GM20000 (cell line): Measurements from ENCODE around the gene PLA2G10.

Source experiments
- DNase-seq: peaks from one replicate; pipeline ENCODE4 v3.0.0; 2012; ENCODE audit warnings: low spot score
- CTCF ChIP-seq: IDR thresholded peaks from 2 replicates; pipeline ENCODE4 v1.5.1; 2012; ENCODE audit warnings: mild to moderate bottlenecking, control low read depth; ENCODE audit errors: extremely low read depth, missing control alignments

PLA2G10 gene

DNA sequence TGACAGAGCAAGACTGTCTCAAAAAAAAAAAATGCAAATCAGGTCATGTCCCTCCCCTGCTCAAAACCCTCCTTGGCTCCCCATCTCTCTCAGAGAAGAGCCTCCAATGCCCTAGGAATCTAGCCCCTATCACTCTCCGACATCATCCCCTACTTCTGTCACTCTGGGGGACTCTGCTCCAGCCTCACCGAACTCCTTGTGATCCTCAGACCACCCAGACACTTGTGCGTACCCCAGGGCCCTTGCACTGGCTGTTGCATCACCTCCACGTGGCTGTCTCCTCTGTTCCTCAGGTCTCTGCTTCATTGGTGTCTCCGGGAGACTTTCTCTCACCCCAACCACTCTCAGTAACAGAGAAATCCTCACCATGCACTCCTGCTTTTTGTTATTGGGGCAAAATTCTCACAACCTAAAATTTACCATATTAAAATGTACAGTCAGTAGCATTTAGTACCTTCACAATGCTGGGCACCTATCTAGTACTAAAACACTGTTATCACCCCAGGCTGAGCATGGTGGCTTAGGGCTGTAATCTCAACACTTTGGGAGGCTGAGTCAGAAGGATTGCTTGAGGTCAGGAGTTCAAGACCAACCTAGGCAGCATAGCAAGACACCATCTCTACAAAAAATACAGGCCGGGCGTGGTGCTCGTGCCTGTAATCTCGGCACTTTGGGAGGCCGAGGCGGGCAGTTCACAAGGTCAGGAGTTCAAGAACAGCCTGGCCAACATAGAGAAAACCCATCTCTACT lies 15.2 kb downstream of the PLA2G10 start:
- DNase-seq: no peak
- TF ChIP-seq CTCF: no peak

- DNase-seq: no peak
- TF ChIP-seq CTCF: no peak
These were observed 16.5 kb downstream of the PLA2G10 start for GRCh38 chr16:14677627-14678026.

DNA sequence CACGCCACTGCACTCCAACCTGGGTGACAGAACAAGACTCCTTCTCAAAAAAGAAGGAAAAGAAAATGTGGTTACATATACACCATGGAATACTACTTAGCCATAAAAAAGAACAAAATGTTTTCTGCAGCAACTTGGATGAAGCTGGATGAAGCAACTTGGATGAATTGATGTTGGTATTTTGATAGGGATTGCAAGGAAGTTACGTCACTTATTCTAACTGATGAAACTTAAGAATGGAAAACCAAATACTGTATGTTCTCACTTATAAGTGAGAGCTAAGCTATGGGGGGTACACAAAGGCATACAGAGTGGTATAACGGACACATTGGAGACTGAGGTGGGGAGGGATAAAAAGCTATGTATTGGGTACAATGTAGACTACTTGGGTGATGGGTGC lies 17.5 kb downstream of the PLA2G10 start:
- no peak for TF ChIP-seq CTCF
- DNase-seq: no peak

DNA sequence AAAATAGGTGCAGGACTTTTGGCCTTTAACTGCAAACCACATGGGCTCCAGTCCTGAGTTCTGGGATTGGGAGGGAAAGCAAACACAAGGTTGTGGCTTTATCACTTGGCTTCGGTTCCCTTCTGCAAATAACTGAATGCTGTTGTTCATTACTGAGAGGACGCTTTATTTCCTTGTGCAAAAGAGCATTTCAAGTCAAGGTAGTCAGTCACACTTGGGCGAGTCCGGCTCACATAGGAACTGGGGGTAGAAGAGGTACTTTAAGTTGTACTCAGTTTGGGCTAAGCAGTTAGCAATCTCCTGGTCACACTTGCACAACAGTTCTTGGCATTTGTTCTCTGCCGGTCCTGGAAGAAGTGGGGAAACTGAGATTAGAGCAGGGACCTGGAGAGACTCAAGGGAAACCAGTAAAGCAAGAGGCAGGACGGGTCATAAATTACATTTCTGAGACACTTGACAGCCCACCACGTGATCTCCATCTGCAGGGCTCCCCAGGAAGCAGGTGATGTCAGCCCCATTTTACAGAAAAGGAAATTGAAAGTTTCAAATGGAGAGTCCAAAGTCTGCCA lies 21.6 kb downstream of the PLA2G10 start:
- TF ChIP-seq CTCF: no peak
- DNase-seq: peak; percentile 75

DNA sequence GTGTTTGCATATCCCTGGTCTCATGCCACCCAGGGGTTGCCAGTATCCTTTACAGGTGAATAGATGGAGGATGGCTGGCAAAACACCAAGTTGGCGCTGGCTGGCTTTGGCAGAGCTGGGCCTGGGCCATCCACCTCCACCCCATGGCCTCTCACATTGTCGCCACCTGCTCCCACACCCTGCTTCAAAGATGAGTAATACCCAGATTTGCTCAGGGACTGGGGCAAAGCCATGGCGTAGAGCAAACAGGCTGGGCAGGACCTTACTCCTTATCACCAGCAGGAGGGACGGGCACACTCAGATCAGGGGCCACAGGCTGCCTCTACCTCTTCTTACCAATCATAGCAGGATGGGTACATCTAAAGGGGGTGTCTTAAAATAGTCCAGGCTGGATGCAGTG lies 24.3 kb downstream of the PLA2G10 start:
- no peak for TF ChIP-seq CTCF
- DNase-seq: no peak

- no peak for DNase-seq
- no peak for TF ChIP-seq CTCF
These were observed 25.4 kb downstream of the PLA2G10 start for GRCh38 chr16:14668556-14669223.
